ENCODE data around the gene RLBP1.

DNA sequence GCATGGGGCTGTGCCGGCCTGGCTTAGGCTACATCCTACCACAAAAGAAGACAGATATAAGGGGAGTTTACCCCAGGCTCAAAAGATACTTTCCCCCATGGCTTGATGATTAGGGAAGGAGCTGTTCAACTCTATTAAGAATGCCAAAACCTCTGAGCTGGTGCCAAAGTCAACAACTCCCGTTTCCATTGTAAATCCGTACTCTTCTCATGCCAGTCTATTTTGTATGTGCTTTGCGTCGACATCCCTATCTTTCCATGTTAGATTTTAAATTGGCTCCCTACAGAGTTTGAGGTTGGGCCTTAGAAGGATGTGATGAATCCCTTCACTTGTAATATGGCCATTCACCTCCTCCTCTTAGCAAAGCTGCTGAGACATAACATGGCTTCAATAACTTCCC, 46.9 kb downstream of the RLBP1 start:
- TF ChIP-seq, protein P1, sequence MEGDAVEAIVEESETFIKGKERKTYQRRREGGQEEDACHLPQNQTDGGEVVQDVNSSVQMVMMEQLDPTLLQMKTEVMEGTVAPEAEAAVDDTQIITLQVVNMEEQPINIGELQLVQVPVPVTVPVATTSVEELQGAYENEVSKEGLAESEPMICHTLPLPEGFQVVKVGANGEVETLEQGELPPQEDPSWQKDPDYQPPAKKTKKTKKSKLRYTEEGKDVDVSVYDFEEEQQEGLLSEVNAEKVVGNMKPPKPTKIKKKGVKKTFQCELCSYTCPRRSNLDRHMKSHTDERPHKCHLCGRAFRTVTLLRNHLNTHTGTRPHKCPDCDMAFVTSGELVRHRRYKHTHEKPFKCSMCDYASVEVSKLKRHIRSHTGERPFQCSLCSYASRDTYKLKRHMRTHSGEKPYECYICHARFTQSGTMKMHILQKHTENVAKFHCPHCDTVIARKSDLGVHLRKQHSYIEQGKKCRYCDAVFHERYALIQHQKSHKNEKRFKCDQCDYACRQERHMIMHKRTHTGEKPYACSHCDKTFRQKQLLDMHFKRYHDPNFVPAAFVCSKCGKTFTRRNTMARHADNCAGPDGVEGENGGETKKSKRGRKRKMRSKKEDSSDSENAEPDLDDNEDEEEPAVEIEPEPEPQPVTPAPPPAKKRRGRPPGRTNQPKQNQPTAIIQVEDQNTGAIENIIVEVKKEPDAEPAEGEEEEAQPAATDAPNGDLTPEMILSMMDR (IDR thresholded peaks at IDR 0.05; ENCODE audit: low read depth, low read length), result no peak
- no peak for TF ChIP-seq EZH2phosphoT487 (IDR thresholded peaks at IDR 0.05; ENCODE audit: low read depth)
